HCT116 (cell line): ENCODE measurements around the gene CBFB. TPM values are rescaled to one million over a fixed set of nuclear protein-coding genes. Genes with fewer than 3 reads are reported as not detected.

Experiments used
- ATAC-seq: fragments of 200-7000 bp; cut with Tn5 transposase; 2 replicates; pipeline ENCODE4 v1.9.1; 2020; ENCODE audit warnings: mild to moderate bottlenecking, moderate library complexity
- BruUV-seq: library from RNA; stranded (reverse); fragments of 400-500 nt; replicated peaks from 2 replicates; lab custom pipeline; 2021; lab: Mats Ljungman, UMichigan
- CTCF ChIA-PET: fragments of 300-600 bp; sonication (Branson Sonifier 250); formaldehyde crosslinking; loops from one replicate; lab custom pipeline; 2021; ENCODE audit warnings: antibody characterized with exemption; lab: Charles Lee
- POLR2A ChIA-PET: fragments of 300-600, 350-600 bp; sonication (Branson Sonifier 250); formaldehyde crosslinking; loops from one replicate; lab custom pipeline; 2021; ENCODE audit warnings: antibody characterized with exemption; lab: Charles Lee
- RAD21 ChIA-PET, 2 experiments: fragments of 300-600 bp; sonication (Branson Sonifier 250); formaldehyde crosslinking; loops; one replicate each; lab custom pipeline; 2023; ENCODE audit warnings: low total read pairs in 2 of 2; ENCODE audit not compliant: uncharacterized antibody in 2 of 2, unreplicated experiment in 2 of 2, low non-redundant PET in 1 of 2; lab: Charles Lee
- DNase-seq: peaks from one replicate; pipeline ENCODE4 v3.0.0-alpha.2; 2010; ENCODE audit warnings: low read depth, low spot score
- H2AFZ ChIP-seq: fragments of 200-600 bp; shearing (Covaris generic), sonication (generic); 2 replicates; pipeline ENCODE4 v1.6.1; 2017; ENCODE audit warnings: low read depth, mixed run types, mixed read lengths, antibody characterized with exemption, low read length; ENCODE audit not compliant: poor library complexity, severe bottlenecking
- H3K27ac ChIP-seq: 2 replicates; pipeline ENCODE4 v1.5.1; 2012; ENCODE audit warnings: low read depth, low read length
- H3K27me3 ChIP-seq: fragments of 200-600 bp; sonication (generic); 2 replicates; pipeline ENCODE4 v1.6.1; 2016; ENCODE audit warnings: mixed run types, low read length, mixed read lengths; ENCODE audit not compliant: insufficient read depth
- H3K36me3 ChIP-seq, 2 experiments: fragments of 200-500 bp in 1 of 2; fragments of 200-600 bp in 1 of 2; sonication (Bioruptor generic) in 1 of 2; sonication (generic) in 1 of 2; 2 replicates each; pipeline versions ENCODE4 v1.5.1 to v1.6.1; 2014 to 2016; ENCODE audit warnings: low read length in 2 of 2, inconsistent platforms in 1 of 2, mixed read lengths in 1 of 2, mixed run types in 1 of 2; ENCODE audit not compliant: insufficient read depth in 2 of 2, control insufficient read depth in 1 of 2
- H3K4me1 ChIP-seq, 2 experiments: fragments of 200-600 bp in 1 of 2; sonication (generic) in 1 of 2; 2 replicates each; pipeline versions ENCODE4 v1.5.1 to v1.6.1; 2012 to 2017; ENCODE audit warnings: low read length in 2 of 2, inconsistent platforms in 1 of 2, mild to moderate bottlenecking in 1 of 2, mixed read lengths in 1 of 2, mixed run types in 1 of 2, moderate library complexity in 1 of 2; ENCODE audit not compliant: insufficient read depth in 2 of 2, control insufficient read depth in 1 of 2
- H3K4me2 ChIP-seq: fragments of 200-600 bp; sonication (generic); 2 replicates; pipeline ENCODE4 v1.6.1; 2017; ENCODE audit warnings: mixed run types, low read length, mixed read lengths
- H3K4me3 ChIP-seq, 2 experiments: fragments of 200-600 bp in 1 of 2; sonication (generic) in 1 of 2; replicated peaks in 1 of 2; 2 replicates each; pipeline ENCODE4 v1.5.1; 2011 to 2016; ENCODE audit warnings: low read length in 2 of 2, control low read depth in 1 of 2, low read depth in 1 of 2, mild to moderate bottlenecking in 1 of 2, mixed read lengths in 1 of 2, mixed run types in 1 of 2
- H3K79me2 ChIP-seq: fragments of 200-600 bp; sonication (generic); 2 replicates; pipeline ENCODE4 v1.6.1; 2017; ENCODE audit warnings: mild to moderate bottlenecking, mixed run types, low read length, moderate library complexity, mixed read lengths; ENCODE audit not compliant: insufficient read depth
- H3K9ac ChIP-seq: fragments of 200-600 bp; sonication (generic); 2 replicates; pipeline ENCODE4 v1.6.1; 2016; ENCODE audit warnings: low read length, mixed read lengths
- H3K9me2 ChIP-seq: fragments of 200-600 bp; sonication (generic), shearing (Covaris generic); 2 replicates; pipeline ENCODE4 v1.6.1; 2017; ENCODE audit warnings: mixed run types, mild to moderate bottlenecking, moderate library complexity; ENCODE audit not compliant: insufficient read depth
- H3K9me3 ChIP-seq, 2 experiments: fragments of 200-500 bp in 1 of 2; fragments of 200-600 bp in 1 of 2; sonication (Bioruptor generic) in 1 of 2; sonication (generic) in 1 of 2; 2 replicates each; pipeline ENCODE4 v1.6.1; 2014 to 2017; ENCODE audit warnings: low read length in 2 of 2, mixed read lengths in 2 of 2, inconsistent platforms in 1 of 2, low read depth in 1 of 2, mild to moderate bottlenecking in 1 of 2, mixed run types in 1 of 2, moderate library complexity in 1 of 2; ENCODE audit not compliant: control insufficient read depth in 1 of 2, insufficient read depth in 1 of 2
- H4K20me1 ChIP-seq: fragments of 200-600 bp; sonication (generic), shearing (Covaris generic); 2 replicates; pipeline ENCODE4 v1.6.1; 2017; ENCODE audit warnings: mixed run types, mild to moderate bottlenecking, moderate library complexity; ENCODE audit not compliant: insufficient read depth
- ATF3 ChIP-seq: IDR thresholded peaks from 2 replicates; pipeline ENCODE4 v1.6.1; 2012
- CEBPB ChIP-seq: IDR thresholded peaks from 2 replicates; pipeline ENCODE4 v1.6.1; 2012; ENCODE audit warnings: low read depth
- EGR1 ChIP-seq: IDR thresholded peaks from 2 replicates; pipeline ENCODE4 v1.6.1; 2012; ENCODE audit warnings: low read depth
- EZH2 ChIP-seq: fragments of 200-600 bp; sonication (generic); IDR thresholded peaks from 2 replicates; pipeline ENCODE4 v1.6.1; 2017; ENCODE audit warnings: antibody characterized with exemption, mixed run types
- EZH2phosphoT487 ChIP-seq: fragments of 200-600 bp; IDR thresholded peaks from 2 replicates; pipeline ENCODE4 v1.6.1; 2018; ENCODE audit warnings: antibody characterized with exemption, borderline replicate concordance
- JUND ChIP-seq: IDR thresholded peaks from 2 replicates; pipeline ENCODE4 v1.6.1; 2012
- POLR2A ChIP-seq: IDR thresholded peaks from 2 replicates; pipeline ENCODE4 v1.7.0; 2011; ENCODE audit warnings: borderline replicate concordance; ENCODE audit not compliant: insufficient read depth, insufficient read length; ENCODE audit errors: extremely low read depth
- RAD21 ChIP-seq: IDR thresholded peaks from 2 replicates; pipeline ENCODE4 v1.6.1; 2012; ENCODE audit warnings: low read depth, mild to moderate bottlenecking
- REST ChIP-seq: IDR thresholded peaks from 2 replicates; pipeline ENCODE4 v1.6.1; 2012; ENCODE audit warnings: low read depth
- SRF ChIP-seq: IDR thresholded peaks from 2 replicates; pipeline ENCODE4 v1.6.1; 2012; ENCODE audit warnings: low read depth
- TCF7L2 ChIP-seq: IDR thresholded peaks from 2 replicates; pipeline ENCODE4 v1.7.0; 2011; ENCODE audit warnings: borderline replicate concordance, inconsistent platforms; ENCODE audit not compliant: insufficient read depth, insufficient read length; ENCODE audit errors: extremely low read depth
- ZBTB33 ChIP-seq: IDR thresholded peaks from 2 replicates; pipeline ENCODE4 v1.6.1; 2011; ENCODE audit warnings: mild to moderate bottlenecking, low read length, moderate library complexity; ENCODE audit not compliant: insufficient replicate concordance; ENCODE audit errors: extremely low read depth
- ZNF274 ChIP-seq: fragments of 200-500 bp; sonication (Bioruptor generic); IDR thresholded peaks from 2 replicates; pipeline ENCODE4 v1.6.1; 2014; ENCODE audit warnings: mild to moderate bottlenecking, low read depth, low read length, inconsistent platforms
- intact Hi-C: fragments of 100-400 bp; cut with micrococcal nuclease; formaldehyde crosslinking; loops from 2 replicates; pipeline ENCODE4 v1.10.0; 2022
- total RNA-seq: library from RNA; stranded (reverse); gene quantifications from one replicate; pipeline ENCODE4 v1.2.1, GENCODE V29; 2021; ENCODE audit not compliant: unreplicated experiment

CBFB gene
- total RNA-seq, 1 experiment from 2014 or later = 101 TPM

GRCh38 chr16:67111951-67112444, 83.0 kb downstream of the CBFB start:
- H2AFZ ChIP-seq = no peak overlapping the region
- H3K27me3 ChIP-seq = no peaks in the 10 kb centered on the region
- CTCF ChIA-PET = interaction anchor here (1.8 kb wide), 1 partner anchor 8 kb away, joined by 8 read pairs; no protein-coding TSS in a partner anchor
- H3K9me3 ChIP-seq = no peaks in the 10 kb centered on the region
- RAD21 ChIA-PET = no interaction called here
- H3K4me3 ChIP-seq = no peak overlapping the region
- TF ChIP-seq JUND (no peak), ATF3 (no peak), EZH2 (no peak), REST (no peak), ZNF274 (no peak), TCF7L2 (no peak), RAD21 (no peak), CEBPB (no peak), POLR2A (no peak), SRF (no peak), EGR1 (no peak), ZBTB33 (no peak), EZH2phosphoT487 (no peak)
- no peak overlapping the region for H3K9ac ChIP-seq
- peak overlapping the region; percentile 6 for H3K4me2 ChIP-seq
- H3K79me2 ChIP-seq = peaks cover 68% of the 10 kb centered on the region
- intact Hi-C loops = no loop called here
- DNase-seq (no peak), ATAC-seq (no peak)
- no peaks in the 10 kb centered on the region for H3K9me2 ChIP-seq
- H3K27ac ChIP-seq = no peak overlapping the region
- H4K20me1 ChIP-seq = no peaks in the 10 kb centered on the region
- peaks cover 32 to 66% of the 10 kb centered on the region in 2 experiments for H3K4me1 ChIP-seq
- H3K36me3 ChIP-seq = peaks cover 0 to 2% of the 10 kb centered on the region in 2 experiments; a peak in 2 of 4 replicates
- BruUV-seq = no TSS peak
- POLR2A ChIA-PET = no interaction called here
